SK-N-SH (cell line): ENCODE results near the gene TXNRD1.

ENCODE experiments used
- GABPA ChIP-seq: IDR thresholded peaks from 2 replicates; pipeline ENCODE4 v1.4.0; 2012; ENCODE audit warnings: low read depth, mild to moderate bottlenecking
- JUND ChIP-seq: IDR thresholded peaks from 2 replicates; pipeline ENCODE4 v1.4.0; 2012
- MAX ChIP-seq: IDR thresholded peaks from 2 replicates; pipeline ENCODE4 v1.4.0; 2012; ENCODE audit warnings: low read depth
- MEF2A ChIP-seq: IDR thresholded peaks from 2 replicates; pipeline ENCODE4 v1.4.0; 2012; ENCODE audit warnings: low read depth, borderline replicate concordance
- NFIC ChIP-seq: IDR thresholded peaks from 2 replicates; pipeline ENCODE4 v1.4.0; 2012; ENCODE audit warnings: borderline replicate concordance
- REST ChIP-seq: IDR thresholded peaks from 2 replicates; pipeline ENCODE4 v1.6.1; 2012; ENCODE audit warnings: mild to moderate bottlenecking, low read depth, low read length, moderate library complexity
- RFX5 ChIP-seq: IDR thresholded peaks from 2 replicates; pipeline ENCODE4 v1.6.1; 2012; ENCODE audit warnings: mild to moderate bottlenecking, improper control_type of control experiment, low read length
- TF ChIP-seq, protein P1 (sequence below): fragments of 200-600 bp; sonication (generic); IDR thresholded peaks from 2 replicates; pipeline ENCODE4 v1.6.1; 2017; ENCODE audit warnings: antibody characterized with exemption, mild to moderate bottlenecking, moderate library complexity

GRCh38 chr12:104333692-104334255, 118.2 kb downstream of the TXNRD1 start:
- TF ChIP-seq MAX = no peak
- TF ChIP-seq GABPA = no peak
- TF ChIP-seq RFX5 = no peak
- TF ChIP-seq, protein P1, sequence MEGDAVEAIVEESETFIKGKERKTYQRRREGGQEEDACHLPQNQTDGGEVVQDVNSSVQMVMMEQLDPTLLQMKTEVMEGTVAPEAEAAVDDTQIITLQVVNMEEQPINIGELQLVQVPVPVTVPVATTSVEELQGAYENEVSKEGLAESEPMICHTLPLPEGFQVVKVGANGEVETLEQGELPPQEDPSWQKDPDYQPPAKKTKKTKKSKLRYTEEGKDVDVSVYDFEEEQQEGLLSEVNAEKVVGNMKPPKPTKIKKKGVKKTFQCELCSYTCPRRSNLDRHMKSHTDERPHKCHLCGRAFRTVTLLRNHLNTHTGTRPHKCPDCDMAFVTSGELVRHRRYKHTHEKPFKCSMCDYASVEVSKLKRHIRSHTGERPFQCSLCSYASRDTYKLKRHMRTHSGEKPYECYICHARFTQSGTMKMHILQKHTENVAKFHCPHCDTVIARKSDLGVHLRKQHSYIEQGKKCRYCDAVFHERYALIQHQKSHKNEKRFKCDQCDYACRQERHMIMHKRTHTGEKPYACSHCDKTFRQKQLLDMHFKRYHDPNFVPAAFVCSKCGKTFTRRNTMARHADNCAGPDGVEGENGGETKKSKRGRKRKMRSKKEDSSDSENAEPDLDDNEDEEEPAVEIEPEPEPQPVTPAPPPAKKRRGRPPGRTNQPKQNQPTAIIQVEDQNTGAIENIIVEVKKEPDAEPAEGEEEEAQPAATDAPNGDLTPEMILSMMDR = no peak
- TF ChIP-seq REST = no peak
- TF ChIP-seq JUND = no peak
- no peak for TF ChIP-seq NFIC
- no peak for TF ChIP-seq MEF2A
